Astrocyte (in vitro differentiated cells and primary cell): ENCODE data around the gene RAB3B.

Experiments
- CTCF ChIP-seq: IDR thresholded peaks from 2 replicates; pipeline ENCODE4 v1.5.1; 2011; ENCODE audit warnings: low read depth, mild to moderate bottlenecking, inconsistent platforms, low read length, moderate library complexity; ENCODE audit not compliant: insufficient read depth
- EZH2 ChIP-seq: IDR thresholded peaks from 2 replicates; pipeline ENCODE4 v1.6.1; 2012; ENCODE audit warnings: mild to moderate bottlenecking, low read length, inconsistent platforms; ENCODE audit not compliant: insufficient read depth

GRCh38 chr1:51863384-51863783 is 127.1 kb downstream of the RAB3B start:
- TF ChIP-seq CTCF (no peak), EZH2 (no peak)
